Measurements from ENCODE around the gene IGIP.
A peak's percentile ranks its signal among the peaks of the same experiment; 100 is the strongest.

The IGIP gene

GRCh38 chr5:140136624-140137023 is 10.9 kb downstream of the IGIP start:
- no peak for DNase-seq (ENCODE audit: low read depth, low spot score)
- POLR2A ChIA-PET = no interaction called here
- TF ChIP-seq CTCF (IDR thresholded peaks at IDR 0.05; ENCODE audit: insufficient read depth, low read length, missing control alignments) = no peak
- CTCF ChIA-PET = interaction anchor here (0.9 to 16.6 kb wide), 4 partner anchors 8 to 62 kb away, joined by 3 to 336 read pairs (median 119); partner anchors contain the start of gene PURA
- H3K4me3 ChIP-seq (ENCODE audit: low read depth, low read length) = no peak overlapping the region

GRCh38 chr5:140140435-140140834 is 14.7 kb downstream of the IGIP start:
- ChIA-PET CTCF (interaction anchor here (0.8 to 16.6 kb wide), 5 partner anchors 6 to 64 kb away, joined by 3 to 336 read pairs (median 184); partner anchors contain the start of gene PURA), POLR2A (no interaction called here)
- DNase-seq (ENCODE audit: low read depth, low spot score) = no peak
- TF ChIP-seq CTCF (IDR thresholded peaks at IDR 0.05; ENCODE audit: insufficient read depth, low read length, missing control alignments) = no peak
- no peak overlapping the region for H3K4me3 ChIP-seq (ENCODE audit: low read depth, low read length)

GRCh38 chr5:140141241-140141640 is 15.5 kb downstream of the IGIP start:
- CTCF ChIA-PET = interaction anchor here (1.0 to 16.6 kb wide), 10 partner anchors 7 to 218 kb away, joined by 3 to 336 read pairs (median 26); partner anchors contain the start of gene PURA
- POLR2A ChIA-PET = no interaction called here
- peak; percentile 58 for DNase-seq (ENCODE audit: low read depth, low spot score)
- no peak for TF ChIP-seq CTCF (IDR thresholded peaks at IDR 0.05; ENCODE audit: insufficient read depth, low read length, missing control alignments)
- no peak overlapping the region for H3K4me3 ChIP-seq (ENCODE audit: low read depth, low read length)

DNA sequence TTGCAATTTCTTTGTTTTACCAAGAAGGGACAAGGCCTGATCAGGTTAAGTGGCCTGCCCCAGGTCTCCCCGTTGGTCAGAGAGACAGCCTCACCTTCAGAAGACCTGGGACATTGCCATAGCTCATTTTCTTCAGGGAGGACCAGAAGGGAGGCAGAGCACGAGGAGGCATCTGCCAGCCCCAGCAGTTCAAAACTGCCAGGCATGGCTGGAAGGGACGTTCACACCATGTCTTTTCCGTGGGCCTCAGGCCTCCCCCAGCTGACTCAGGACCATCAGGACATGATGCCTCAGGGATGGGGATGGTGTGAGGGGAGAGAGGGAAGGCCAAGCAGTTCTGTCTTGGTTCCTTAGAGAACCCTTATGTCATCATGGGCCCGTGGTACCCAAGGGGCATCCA is 16.5 kb downstream of the IGIP start:
- CTCF ChIA-PET = interaction anchor here (0.7 to 16.6 kb wide), 10 partner anchors 8 to 174 kb away, joined by 3 to 336 read pairs (median 47); partner anchors contain the start of gene PURA
- POLR2A ChIA-PET = no interaction called here
- DNase-seq (ENCODE audit: low read depth, low spot score) = no peak

DNA sequence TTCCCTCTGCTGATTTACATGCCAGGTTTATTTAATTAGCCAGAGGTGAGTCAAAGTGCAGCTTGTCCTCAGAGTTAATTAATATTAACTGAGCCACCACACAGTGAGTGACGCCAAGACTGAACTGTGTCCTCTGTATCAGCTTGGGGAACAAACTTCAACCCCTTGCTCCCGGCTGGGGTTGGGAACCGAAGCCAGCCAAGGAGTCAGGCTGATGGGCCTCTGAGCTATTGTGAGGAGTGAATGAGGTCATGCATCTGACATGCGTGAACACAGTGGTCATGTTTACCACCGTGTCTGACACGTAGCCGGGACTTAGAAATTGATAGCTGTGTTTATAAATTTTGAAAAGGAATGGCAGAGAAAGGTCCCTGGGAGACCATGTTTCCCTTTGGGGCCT is 17.1 kb downstream of the IGIP start:
- H3K4me3 ChIP-seq (ENCODE audit: low read depth, low read length) = no peak overlapping the region
- POLR2A ChIA-PET = no interaction called here
- DNase-seq (ENCODE audit: low read depth, low spot score) = no peak
- TF ChIP-seq CTCF (IDR thresholded peaks at IDR 0.05; ENCODE audit: insufficient read depth, low read length, missing control alignments) = no peak
- CTCF ChIA-PET = interaction anchor here (1.0 to 16.6 kb wide), 10 partner anchors 8 to 175 kb away, joined by 3 to 336 read pairs (median 47); partner anchors contain the start of gene PURA

More for the DNA sequence above, 16.5 kb downstream of the IGIP start:
- no peak overlapping the region for H3K4me3 ChIP-seq (ENCODE audit: low read depth, low read length)
- no peak for TF ChIP-seq CTCF (IDR thresholded peaks at IDR 0.05; ENCODE audit: insufficient read depth, low read length, missing control alignments)

DNA sequence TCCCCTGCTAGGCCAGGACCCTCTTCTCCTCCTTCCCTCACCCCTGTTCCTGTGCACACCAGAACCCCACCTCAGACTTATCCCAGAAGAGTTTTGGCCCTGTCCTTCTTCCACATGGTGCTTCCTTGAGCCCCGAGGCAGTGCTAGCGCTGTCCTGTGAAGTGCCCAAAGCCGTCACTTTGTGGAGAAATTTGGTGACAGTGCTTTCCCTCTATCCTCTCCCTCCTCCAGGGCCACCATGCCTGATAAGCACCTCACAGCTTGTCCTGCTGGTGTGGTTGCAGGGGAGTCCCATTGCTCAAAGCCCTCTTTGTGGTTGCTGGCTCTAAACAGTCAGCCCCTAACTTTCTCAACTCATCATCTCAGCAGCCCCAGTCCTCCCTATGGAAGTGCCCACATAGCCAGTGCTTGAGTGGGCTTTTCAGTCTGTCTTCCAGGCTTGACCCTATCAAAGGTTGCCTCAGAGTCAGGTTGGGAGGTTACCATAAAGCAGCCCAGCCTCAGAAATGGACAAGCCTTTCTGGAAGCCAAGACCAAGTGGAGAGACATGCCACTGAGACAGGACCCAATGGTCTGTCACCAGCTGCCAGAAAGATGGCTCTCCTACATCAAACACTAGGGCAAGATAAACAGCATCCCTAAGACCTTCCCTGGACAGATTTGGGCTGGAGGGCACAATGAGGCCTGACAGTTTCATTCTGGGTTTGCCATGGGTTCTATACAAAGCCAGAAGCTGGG is 18.0 kb downstream of the IGIP start:
- CTCF ChIA-PET = interaction anchor here (0.8 to 16.6 kb wide), 32 partner anchors 9 to 356 kb away, joined by 3 to 336 read pairs (median 6); partner anchors contain the start of gene PURA
- POLR2A ChIA-PET = no interaction called here
- DNase-seq (ENCODE audit: low read depth, low spot score) = no peak
- TF ChIP-seq CTCF (IDR thresholded peaks at IDR 0.05; ENCODE audit: insufficient read depth, low read length, missing control alignments) = no peak
- no peak overlapping the region for H3K4me3 ChIP-seq (ENCODE audit: low read depth, low read length)

All from AG04449 (cell line).